ENCODE measurements around the gene CWC27.

Gene CWC27

DNA sequence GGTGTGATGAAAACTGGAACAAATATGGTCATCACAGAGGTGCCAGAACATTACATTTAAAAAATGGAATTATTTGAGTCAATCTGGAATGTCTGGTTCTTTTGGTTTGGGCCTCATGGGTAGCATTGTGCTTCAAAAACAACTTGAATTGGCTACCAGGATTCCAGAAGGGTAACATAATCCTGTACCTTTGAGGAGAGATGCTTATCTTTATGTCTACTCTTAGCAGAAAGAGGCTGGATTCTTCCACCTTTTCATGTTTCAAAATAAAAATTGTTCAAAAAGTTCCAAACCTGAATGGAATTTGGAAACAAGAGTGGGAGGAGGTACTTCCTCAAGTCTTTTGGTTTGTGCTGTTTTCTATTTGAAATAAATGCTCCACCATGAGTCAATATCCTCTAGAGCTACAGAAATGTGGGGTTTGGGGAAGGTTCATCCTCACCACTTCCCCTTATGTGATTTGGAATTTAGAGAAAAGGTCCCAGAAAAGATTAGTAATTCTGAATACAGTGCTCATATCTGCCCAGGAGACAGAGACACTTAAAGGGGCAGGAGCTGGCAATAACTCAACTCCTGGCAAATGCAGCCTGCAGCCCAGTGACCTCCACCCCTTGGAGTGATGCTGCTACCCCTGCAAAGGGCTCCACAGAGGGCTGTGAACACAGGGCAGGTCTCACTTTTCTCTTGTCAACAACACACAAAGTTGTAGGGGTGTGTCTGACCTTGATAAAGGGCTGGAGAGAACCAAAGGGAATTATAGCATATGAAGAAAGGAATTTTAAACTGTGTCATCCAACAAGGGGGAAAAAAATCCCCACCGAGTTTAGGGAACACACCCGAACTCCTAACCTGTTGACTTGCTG lies 272.8 kb downstream of the CWC27 start:
- no peak overlapping the region for H3K4me3 ChIP-seq (ENCODE audit: low read depth, low read length)
- no peak for DNase-seq (ENCODE audit: low read depth)
- TF ChIP-seq, protein P1, sequence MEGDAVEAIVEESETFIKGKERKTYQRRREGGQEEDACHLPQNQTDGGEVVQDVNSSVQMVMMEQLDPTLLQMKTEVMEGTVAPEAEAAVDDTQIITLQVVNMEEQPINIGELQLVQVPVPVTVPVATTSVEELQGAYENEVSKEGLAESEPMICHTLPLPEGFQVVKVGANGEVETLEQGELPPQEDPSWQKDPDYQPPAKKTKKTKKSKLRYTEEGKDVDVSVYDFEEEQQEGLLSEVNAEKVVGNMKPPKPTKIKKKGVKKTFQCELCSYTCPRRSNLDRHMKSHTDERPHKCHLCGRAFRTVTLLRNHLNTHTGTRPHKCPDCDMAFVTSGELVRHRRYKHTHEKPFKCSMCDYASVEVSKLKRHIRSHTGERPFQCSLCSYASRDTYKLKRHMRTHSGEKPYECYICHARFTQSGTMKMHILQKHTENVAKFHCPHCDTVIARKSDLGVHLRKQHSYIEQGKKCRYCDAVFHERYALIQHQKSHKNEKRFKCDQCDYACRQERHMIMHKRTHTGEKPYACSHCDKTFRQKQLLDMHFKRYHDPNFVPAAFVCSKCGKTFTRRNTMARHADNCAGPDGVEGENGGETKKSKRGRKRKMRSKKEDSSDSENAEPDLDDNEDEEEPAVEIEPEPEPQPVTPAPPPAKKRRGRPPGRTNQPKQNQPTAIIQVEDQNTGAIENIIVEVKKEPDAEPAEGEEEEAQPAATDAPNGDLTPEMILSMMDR (IDR thresholded peaks at IDR 0.05; ENCODE audit: insufficient read depth, low read depth, low read length, missing control alignments) = no peak

DNA sequence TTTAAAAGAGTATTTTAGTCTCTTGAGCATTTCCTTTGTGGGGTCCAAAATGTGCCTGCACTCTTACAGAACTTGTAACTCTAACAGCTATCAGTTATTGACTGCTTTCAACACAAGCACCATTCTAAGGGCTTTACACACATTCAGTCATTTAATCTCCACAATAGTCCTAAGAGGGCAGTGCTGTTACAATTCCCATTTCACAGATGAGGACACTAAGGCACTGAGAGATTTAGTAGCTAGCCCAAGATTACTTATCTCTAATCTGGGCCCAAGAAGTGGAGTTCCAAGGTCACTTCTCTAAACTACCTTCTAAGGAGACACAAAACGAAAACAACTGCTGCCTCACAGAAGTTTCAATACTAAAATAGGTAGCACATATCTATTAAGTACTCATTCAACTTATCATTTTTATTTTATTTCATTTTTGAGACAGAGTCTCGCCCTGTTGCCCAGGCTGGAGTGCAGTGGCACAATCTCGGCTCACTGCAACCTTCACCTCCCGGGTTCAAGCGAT lies 275.2 kb downstream of the CWC27 start:
- TF ChIP-seq, protein P1 (IDR thresholded peaks at IDR 0.05; ENCODE audit: insufficient read depth, low read depth, low read length, missing control alignments) = no peak
- H3K4me3 ChIP-seq (ENCODE audit: low read depth, low read length) = no peak overlapping the region
- DNase-seq (ENCODE audit: low read depth) = peak; percentile 35

DNA sequence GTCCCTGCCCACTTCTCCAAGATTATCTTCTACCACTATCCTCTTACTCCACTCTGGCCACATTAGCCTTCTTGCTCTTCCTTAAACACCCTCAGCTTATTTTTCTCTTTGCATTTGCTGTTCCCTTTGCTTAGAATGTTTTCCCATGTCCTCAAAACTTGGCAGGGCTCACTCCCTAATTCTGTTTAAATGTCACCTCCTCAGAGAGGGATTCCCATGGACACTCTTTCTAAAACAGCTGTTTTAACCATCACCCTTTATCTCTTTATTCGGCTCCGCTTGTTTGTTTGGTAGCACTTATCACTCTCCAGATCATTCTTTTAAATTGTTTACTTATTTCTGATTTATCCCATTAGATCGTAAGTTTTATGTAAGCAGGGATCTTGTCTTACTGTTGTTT lies 278.5 kb downstream of the CWC27 start:
- no peak overlapping the region for H3K4me3 ChIP-seq (ENCODE audit: low read depth, low read length)
- TF ChIP-seq, protein P1 (IDR thresholded peaks at IDR 0.05; ENCODE audit: insufficient read depth, low read depth, low read length, missing control alignments) = no peak
- no peak for DNase-seq (ENCODE audit: low read depth)

DNA sequence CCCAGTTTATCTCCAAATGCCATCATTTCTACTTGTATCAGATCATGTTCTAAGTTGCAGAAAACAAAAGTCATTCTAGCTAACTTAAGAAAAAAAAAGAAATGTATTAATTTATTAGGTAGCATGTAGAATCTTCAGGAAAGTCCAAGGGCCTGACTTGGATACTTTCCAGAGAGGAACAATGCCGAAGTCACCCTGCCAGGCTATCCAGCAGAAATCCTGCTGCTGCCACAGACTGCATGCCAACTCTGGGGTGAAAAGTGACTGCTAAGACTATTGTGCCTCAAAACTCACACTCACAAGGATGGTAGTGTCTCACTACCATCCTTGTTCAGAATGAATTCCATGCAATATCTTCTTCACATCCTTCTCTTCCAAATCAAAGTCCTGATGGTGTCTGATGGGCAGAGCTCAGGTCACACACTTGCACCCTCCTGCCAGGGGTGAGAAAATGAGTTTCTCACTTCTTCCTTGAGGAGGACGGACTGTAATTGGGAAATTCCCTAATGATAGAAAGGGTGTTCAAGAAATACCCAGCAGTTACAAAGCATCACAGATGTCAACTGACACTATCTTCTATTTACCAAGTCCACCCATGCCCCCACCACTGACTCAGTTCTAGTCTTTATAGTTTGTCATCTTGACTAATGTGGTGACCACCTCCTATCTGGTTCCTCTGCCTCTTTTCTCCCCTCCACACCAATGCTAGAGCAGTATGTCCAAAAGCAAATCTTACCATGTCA lies 279.4 kb downstream of the CWC27 start:
- TF ChIP-seq, protein P1 (IDR thresholded peaks at IDR 0.05; ENCODE audit: insufficient read depth, low read depth, low read length, missing control alignments) = no peak
- peak; percentile 68 for DNase-seq (ENCODE audit: low read depth)
- no peak overlapping the region for H3K4me3 ChIP-seq (ENCODE audit: low read depth, low read length)

DNA sequence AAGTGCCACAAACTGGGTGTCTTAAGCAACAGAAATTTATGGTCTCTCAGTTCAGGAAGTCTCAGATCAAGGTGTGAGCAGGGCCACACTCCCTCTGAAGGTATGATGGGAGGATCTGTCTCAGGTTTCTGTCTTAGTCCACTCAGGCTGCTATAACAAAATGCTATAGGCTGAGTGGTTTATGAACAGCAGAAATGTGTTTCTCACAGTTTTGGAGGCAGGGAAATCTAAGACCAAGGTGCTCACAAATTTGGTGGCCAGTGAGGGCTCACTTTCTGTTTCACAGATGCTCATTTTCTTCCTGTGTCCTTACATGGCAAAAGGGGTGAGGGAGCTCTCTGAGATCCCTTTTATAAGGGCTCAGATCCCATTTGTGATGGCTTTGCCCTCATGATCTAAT lies 281.4 kb downstream of the CWC27 start:
- TF ChIP-seq, protein P1 (IDR thresholded peaks at IDR 0.05; ENCODE audit: insufficient read depth, low read depth, low read length, missing control alignments) = no peak
- DNase-seq (ENCODE audit: low read depth) = peak; percentile 65
- no peak overlapping the region for H3K4me3 ChIP-seq (ENCODE audit: low read depth, low read length)

DNA sequence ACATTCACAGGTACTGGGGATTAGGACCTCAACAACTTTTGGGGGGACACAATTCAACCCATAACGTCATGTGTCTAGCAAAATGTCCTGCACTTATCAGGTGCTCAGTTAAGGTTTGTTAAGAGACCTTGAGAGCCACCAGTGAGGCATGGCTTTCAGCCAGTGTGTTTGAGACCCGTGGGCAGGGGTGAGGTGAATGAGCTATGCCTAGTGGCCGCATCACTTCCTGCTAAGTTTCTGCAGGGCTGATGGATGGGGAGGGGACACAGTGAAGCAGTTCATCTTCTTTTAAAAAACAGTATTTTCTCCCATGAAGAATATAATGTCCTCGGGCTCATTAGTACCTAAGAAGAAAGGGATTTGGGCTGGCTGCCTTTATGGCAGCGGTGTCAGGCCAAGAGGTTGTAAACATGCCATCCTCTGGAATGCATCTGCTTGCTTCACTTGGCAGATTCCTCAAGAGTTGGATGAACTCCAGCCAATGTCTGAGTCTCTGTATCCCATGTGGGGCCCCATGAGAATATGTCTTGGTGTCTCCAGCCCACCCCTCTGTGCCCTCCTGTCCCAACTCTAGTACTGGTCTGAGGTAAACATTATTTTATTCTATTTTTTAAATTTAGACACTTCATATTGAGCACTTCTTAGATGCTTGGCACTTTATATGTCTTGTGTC lies 282.2 kb downstream of the CWC27 start:
- TF ChIP-seq, protein P1 (IDR thresholded peaks at IDR 0.05; ENCODE audit: insufficient read depth, low read depth, low read length, missing control alignments) = no peak

More for the DNA sequence above, 282.2 kb downstream of the CWC27 start:
- DNase-seq (ENCODE audit: low read depth) = no peak
- no peak overlapping the region for H3K4me3 ChIP-seq (ENCODE audit: low read depth, low read length)

All from GM12865 (cell line).